SKM-1 treated with dmso at 0.1 percent for 144 hours (cell line): ENCODE results near the gene SHANK2.

Experiments used
- DNase-seq: peaks from one replicate; lab custom pipeline; 2025; ENCODE audit not compliant: unreplicated experiment; lab: John Stamatoyannopoulos, UW

SHANK2 gene

DNA sequence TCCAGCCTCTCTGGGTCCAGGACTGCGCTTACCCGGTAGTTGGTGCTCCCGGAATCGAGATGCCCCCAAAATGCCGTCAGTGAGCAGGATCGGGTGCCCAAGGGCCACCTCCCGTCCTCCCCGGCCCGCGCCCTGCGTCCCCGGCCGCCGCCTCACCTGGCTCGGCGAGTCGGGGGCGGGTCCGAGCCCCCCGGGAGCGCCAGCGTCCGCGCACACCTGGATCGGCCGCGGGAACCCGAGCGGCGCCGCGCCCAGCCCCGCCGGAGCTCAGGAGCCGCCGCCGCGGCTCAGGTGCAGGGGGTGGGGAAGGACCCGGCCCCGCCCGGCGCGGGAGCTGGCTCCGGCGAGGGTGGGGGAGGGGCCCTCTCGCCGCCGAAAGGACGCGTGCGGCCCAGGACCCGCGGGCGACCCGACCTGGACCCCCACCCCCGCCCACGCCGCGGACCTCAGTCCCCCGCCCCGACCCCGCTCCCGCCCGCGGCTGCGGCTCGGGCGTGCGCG is at the start of gene SHANK2:
Gene SHANK2, minus strand, starts transcription at position 309 of the 501 bp plus-strand sequence. CDS start 105,251 bp downstream, outside the sequence.
- DNase-seq: no peak

DNA sequence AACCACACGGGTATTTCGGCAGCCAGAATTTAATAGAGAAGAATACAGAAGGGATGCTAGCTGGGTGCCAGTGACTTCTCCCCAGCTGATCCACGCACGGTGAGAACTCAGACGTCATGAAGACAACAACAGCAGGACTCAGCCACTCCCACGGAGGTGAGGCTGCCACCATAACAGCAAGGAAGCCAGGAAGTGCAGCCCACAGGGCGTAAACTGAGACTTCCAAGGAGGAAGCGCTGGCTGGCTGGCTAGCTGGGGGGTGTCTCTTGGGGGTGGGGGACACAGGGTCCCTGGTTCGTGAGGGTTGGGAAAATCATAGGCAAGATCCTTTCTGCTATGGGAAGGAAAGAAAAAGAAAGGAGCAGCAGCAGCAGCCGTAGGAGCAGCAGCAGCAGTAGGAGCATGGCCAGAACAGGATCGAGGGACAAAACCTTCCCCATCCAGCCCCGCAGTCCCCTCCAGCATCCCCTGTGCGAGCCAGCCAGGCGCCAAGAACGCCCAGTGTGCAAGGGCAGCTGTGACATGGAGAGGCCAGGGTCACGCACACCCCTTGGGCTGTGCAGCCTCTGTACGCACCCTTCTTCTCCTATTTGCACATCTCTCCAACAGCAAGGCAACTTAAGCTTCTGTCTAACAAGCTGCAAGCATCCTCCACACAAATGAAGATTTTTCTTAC is 49.6 kb upstream of the SHANK2 start:
- DNase-seq: no peak

DNA sequence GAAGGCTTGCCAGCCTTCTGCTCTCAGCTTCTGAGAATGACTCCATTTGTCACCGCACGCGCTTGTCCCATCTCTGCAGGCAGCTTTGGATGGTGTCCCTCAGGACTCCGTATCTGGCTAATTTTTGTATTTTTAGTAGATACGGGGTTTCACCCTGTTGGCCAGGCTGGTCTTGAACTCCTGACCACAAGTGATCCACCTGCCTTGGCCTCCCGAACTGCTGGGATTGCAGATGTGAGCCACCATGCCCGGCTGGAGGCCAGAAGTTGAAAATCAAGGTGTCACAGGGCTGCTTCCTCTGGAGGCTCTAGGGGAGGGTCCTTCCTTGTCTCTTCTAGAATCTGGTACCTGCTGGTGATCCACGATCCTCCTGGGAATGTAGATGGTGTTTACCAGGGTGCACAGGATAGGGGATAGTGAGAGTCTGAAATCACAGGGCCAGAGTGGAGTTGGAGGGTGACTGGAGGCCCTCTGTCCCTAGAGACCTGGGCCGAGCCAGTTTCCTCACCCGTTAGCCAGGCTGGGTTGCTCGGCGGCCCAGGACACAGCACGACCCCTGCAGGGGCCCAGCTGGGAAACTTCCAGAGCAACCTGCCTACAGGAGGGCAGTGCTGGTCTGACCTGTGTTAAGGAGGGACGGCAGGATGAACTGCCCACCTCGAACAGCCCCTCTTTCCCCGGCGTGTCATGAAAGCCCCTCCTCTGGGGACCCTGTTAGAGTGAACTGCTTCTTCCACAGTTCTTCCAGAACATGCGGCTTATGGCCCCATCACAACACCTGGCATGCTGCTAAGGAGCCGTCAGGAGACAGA is 48.9 kb upstream of the SHANK2 start:
- DNase-seq: no peak

DNA sequence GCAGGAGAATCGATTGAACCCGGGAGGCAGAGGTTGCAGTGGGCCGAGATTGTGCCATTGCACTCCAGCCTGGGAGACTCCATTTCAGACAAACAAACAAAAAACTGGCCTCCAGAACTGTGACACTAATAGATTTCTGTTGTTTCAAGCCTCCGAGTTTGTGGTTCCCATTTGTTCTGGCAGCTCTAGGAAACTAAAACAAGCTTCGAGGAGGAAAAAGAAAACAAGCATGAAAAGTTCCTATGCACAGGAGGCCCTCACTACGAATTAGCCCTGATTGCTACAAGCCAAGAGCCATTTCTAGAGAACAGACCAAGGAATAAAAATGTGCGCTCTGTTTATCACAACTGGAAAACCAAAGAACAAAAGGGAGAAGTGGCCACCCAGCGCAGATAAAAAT is 47.8 kb upstream of the SHANK2 start:
- DNase-seq: no peak

DNA sequence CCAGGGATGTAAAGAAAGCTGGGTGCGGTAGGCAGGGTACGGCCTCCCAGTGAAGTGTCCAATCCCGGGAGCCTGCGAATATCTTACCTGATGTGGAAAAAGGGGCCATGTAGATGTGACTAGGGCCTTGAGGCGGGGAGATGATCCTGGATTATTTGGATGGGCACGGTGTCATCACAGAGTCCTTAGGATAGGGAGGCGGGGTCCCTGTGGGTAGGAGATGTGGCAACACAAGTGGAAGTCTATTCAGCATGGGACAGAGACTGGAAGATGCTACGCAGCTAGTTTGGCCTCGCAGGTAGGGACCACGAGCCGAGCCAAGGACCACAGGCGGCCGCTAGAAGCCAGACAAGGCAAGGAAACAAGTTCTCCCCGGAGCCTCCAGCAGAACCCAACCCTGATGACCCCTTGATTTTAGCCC is 46.4 kb upstream of the SHANK2 start:
- DNase-seq: no peak

DNA sequence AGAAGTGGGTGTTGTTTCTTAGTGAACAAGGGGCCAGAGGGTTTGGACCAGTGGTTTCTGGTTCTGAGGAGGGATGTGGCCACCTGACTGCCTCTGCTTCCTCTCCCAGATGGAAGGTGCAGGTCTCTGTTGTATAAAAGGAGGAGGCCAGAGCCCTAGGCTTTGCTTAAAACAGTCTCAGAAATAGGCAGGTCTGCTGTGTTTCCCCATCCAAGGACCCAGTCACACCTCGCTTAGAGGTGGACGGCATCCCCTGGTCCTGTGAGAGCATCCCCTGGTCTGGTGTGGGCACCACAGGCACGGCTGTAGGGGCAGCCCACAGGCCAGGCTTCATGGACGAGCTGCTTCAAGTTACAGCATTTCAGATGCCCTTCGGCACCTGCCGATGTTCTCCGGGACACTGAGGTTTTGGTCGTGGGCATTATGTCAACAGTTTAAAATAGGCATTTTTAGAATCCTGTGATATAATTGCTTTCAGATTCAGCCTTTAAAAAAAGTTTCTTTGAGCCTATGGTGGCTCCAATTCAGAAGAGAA is 45.7 kb upstream of the SHANK2 start:
- DNase-seq: no peak

DNA sequence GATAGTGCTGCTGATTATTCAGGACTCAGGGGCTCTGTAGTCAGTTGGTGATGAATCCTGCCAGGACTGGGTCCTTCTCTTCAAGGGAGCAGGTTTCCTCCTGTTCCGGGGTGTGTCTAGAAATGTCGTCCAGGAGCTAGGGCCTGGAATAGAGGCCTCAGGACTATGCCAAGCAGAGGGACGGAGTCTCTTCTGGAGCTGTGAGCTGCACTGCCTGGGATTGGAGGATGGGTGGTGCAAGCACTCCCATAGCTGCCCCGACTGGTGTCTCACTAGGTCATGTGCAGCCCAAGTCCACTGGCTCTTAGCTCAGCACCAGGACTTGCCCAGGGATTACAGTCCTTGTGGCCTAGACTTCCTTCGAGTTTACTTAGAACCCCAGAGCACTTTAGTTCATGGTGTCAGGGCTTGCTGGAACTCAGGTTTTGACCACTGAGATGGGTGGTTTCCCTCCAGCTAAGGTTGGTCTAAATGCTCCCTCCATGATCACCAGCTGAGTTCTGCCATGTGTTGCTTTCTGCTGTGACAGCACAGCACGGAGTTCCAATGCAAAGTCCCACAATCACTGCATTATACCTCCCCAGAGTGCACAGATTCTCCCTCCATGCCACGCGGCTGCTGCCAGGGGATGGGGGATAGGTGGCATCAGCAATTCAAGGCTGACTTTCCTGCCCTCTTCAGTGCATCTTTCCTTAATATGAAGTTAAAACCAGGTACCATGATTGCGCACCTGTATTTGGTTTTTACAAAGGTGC is 42.6 kb upstream of the SHANK2 start:
- no peak for DNase-seq

DNA sequence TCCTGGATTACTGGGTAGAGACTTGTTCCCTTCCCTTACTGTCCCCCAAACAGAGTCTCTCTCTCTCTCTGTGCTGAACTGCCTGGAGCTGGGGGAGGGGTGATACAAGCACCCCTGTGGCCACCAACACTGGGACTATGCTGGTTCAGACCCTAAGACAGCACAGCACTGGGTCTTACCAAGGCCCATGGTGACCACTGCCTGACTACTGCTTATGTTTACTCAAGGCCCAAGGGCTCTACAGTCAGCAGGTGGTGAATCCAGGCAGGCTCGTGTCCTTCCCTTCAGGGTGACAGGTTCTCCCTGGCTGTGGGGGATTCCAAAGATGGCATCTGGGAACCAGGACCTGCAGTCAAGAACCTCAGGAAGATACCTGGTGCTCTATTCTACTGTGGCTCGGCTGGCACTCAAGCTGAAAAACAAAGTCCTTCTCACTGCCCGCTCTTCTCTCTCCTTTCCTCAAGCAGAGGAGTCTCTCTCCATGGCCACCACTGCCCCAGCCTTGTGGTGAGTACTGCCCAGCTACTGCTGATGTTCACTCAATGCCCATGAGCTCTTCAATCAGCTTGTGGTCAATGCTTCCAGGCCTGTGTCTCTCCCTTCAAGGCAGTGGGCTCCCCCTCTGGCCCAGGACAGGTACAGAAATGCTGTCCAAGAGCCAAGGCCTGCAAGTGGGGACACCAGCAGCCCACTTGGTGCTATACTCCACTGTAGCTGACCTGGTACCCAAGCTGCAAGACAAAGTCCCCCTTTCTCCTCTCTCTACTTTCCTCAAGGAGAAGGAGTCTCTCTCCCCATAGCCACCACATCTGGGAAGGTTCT is 41.8 kb upstream of the SHANK2 start:
- no peak for DNase-seq

DNA sequence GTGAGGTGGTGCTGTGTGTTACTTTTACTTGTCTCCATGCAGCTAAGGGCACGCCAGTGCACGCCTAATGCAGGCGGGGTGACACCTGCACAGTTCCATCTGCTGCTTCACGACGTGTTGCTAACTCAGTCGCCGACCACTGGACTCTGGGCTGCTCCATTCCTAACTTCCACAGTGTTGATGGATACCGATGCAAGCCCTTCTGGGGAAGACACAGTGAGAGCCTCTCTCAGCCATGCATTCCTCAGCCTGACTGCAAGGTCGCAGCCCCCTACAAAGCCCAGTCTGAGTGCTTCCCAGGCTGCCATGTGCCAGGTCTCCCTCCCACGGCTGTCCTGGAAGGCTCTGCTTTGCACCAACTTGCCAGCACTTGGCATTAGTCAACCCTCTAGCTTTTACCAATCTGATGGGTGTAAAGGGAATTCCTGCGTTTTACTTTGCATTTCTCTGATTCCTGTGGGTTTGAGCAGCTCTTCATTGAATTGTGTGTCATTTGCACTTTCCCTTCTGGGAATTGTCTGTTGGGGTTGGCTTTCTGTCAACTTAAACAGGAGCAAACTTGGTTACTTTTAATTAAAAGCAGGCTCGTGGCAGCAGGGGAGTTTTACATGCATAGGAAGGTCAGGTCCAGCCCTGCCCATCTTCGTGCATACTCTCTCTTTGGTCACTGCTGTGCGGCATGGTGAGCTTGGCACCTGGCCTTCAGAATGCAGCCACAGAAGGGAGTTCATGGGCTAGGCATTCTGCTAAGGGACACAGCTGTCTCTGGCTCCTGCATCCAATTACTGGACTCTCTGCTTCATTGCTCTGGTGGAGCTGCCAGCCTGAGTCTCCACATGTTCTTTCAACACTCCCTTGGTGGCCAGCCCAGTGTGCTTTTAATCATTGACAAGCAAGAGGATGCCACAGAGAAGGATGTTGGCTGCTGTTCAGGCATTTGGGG is 34.6 kb upstream of the SHANK2 start:
- DNase-seq: no peak

DNA sequence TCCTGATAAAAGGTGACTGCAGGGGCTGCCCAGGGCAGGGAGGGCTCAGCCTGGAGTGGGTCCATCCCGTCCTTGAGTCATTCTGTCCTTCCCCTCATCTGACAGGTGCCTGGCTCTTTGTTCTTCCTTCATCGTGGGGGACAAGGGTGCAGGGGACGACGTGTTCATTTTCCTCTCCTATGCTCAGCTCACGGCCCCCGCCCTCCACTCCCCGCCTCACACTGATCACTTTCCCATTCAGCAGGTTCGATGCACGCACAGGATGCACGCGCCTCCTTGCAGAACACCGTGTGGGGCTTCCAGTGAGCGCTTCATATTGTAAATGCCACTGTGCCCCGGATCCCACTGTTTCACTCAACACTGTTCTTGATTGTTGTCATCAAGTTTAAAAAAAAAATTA is 32.7 kb upstream of the SHANK2 start:
- no peak for DNase-seq

DNA sequence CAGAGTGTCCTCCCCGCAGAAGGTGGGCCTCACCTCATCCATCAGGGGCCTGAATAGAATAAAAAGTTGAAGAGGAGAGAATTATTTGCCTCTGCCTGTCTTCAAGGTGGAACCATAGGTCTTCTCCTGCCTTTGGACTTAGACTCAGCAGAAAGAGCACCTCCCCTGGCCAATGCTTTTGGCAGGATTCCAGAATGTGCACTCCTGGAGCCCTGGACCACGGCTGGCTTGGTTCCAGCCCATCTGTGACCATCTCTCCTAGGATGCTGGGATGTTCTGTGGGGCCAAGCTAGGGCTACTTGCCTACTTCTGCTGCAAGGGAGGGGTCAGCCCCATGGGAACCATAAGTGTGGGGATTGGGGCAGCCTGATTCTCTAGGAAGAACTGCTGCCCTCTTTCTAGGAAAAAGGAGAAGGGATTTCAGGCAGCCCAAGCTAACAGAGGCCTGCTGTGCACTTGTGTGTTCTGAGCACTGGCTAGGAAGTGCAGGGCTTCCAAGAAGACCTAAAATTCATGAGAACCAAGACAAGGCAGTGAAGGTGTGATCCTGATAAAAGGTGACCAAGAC is 32.2 kb upstream of the SHANK2 start:
- no peak for DNase-seq

DNA sequence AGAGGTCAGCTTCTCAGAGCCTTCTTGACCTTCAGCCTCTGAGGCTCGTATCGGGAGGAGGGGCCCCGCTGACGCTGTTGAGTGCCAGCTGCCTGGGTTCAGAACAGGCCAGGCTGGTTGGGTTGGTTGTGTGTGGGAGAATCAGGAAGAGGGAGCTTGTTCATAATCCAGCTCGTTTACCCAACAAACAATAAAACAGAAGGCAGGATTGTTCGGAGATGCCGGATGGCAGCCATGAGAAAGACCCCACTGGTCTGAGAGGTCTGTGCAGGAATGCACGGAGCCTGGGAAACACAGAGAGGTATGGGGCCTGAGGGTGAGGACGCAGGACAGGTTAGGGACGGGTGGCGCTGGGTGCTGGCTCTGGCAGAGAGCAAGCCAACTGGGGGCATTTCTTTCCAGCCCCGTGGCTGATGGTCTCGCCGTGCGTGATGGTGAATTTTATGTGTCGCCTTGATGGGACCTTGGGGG is 31.6 kb upstream of the SHANK2 start:
- no peak for DNase-seq

DNA sequence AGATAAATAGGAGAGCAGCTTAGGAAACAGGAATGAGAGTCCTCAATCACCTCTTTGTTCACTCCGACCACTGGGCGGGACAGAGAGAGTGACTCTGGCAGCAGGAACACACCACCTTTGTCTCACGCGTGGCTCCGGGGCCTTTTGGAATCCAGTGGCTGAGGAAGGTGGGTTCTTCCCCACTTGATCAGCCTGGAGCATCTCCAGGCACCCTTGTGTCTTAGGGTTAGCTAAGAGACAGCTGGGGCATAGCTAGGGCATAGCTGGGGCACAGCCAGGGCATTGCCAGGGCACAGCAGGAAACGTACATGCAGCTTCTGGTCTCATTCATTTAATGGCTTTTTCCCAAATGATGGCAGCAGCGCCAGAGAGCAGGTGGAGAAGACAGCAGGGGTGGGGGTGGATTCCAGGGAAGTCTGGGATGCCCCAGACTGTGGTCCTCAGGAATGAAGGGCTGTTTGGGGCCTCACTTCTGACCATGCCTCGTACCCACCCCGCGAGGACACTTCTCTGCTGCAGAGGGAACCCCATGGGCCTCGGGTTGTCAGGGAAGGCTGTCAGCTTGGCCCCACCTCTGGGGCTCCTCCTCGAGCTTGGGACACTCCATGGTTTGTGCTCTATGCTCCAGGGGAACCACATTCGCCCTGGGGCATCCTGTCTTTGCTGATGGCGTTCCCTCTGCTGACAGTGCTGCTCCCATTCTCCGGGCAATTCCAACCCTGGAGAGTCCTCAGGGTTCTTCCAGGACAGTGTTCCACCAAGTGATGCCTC is 30.4 kb upstream of the SHANK2 start:
- no peak for DNase-seq

DNA sequence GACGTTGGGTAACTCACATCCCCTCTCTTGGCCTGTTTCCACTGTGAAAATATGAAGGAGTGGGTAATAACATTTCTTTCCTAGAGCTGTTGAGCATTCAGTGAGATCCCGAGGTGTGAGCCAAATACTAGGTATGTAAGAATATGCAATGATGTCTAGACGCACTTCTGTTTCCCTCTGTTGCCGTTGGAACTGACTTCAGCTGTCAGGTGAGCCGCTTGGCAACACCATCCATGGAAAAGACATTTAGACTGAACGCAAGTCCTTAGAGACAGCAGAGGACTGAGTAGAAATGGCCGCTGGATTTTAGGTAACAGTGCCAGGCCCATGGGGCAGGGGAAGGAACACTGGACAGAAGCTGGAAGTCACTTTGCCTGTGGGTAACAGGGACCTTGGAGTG is 29.5 kb upstream of the SHANK2 start:
- DNase-seq: no peak

DNA sequence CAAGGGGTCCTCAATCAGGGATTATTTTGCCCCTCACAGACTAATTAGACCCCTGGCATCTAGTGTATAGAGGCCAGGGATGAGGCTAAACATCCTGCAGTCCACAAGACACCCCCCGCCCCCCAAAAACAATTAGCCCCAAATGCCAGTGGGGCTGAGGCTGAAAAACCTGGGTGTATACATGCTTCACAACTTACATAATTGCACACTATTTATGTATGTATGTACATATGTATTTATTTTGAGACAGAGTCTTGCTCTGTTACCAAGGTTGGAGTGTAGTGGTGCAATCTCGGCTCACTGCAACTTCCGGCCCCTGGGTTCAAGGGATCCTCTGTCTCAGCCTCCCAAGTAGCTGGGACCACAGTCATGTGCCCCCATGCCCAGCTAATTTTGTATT is 28.8 kb upstream of the SHANK2 start:
- no peak for DNase-seq

DNA sequence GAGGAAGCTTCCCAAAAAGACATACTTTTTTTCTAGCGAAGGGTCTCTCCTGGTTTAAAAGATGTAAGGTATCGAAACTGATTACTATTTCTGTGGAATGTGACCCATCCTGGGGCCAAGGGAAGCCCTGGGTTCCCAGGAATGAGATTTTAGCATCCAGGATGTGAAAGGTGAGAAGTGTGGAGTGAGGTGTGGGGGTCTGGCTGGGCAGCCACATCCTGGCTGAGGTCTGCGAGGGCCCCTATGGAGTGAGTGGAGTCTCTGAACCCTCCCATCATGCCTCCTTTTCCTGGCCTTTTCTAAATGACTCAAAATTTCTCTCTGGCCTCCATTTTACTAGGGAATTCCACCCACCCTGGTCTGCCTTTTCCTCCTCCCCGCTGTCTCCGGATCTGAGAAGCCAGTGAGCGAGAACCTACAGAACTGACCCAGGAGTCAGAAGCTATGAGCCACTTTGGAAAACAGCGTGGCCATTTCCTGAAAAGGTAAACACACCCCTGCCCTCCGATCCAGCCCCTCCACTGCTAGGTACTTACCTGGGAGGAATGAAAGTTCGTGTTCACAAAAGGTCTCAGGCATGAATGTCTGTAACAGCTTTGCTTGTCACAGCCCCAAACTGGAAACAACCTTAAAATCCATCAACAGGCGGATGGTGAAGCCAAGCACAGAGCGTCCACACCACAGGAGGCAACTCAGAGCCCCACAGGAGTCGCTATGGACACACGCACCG is 27.7 kb upstream of the SHANK2 start:
- no peak for DNase-seq

DNA sequence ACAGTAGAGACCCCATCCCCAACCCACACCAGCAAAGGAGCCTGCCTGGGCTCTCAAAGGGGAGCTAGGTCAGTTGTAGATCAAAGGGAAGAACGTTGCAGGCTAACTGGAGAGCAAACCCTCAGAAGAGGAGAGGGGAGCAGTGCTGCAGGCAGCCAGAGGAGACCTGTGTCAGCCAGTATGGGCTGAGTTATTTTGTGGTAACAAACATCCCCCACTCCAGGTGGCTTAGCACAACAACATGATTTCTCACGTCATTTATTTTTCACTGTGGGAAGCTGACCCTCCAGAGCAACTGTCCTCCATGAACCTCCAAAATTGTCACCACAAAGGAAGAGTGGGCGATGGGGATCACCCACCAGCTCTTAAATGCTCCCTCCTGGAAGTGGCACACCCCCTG is 19.8 kb upstream of the SHANK2 start:
- DNase-seq: no peak
